Medulla oblongata (tissue), 1 donor: ENCODE measurements around the gene GATA3.

Source experiments
- DNase-seq: peaks from one replicate; pipeline ENCODE4 v3.0.0-alpha.2; 2015; ENCODE audit errors: extremely low spot score

GATA3 gene

DNA sequence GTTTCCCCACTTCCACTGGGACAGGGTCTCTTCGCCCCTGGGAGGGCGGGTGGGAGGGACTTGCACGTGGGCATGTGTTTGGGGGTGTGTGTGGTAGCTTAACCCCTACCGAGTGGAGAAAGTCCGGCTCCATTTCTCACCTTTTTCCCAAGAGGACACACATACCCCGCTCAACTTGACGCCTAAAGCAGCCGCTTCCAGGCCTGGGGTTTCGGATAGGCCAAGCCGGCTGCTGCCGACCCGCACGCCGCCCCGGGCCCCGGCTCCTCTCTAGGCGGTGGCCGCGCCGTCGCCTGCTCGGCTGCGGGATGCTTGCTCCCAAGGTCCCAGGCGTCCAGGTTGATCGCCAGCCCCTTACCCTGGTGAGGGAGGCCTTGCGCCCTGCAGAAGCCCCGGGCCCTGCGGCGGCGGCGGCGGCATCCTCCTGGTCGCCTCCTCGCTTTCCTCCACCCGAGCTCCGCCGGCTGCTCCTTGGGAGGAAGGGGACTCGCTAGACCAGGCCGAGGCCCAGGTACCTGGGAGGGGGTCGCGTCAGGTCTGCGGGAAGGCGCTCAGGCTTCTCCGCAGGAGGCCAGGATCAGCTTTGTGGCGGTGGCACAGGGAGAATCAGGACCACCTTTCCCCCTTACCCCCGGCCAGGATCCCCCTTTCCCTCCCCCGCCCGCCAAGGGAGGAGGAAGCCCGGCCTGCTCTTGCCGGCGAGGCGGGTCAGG lies 3.2 kb upstream of the GATA3 start:
- no peak for DNase-seq

DNA sequence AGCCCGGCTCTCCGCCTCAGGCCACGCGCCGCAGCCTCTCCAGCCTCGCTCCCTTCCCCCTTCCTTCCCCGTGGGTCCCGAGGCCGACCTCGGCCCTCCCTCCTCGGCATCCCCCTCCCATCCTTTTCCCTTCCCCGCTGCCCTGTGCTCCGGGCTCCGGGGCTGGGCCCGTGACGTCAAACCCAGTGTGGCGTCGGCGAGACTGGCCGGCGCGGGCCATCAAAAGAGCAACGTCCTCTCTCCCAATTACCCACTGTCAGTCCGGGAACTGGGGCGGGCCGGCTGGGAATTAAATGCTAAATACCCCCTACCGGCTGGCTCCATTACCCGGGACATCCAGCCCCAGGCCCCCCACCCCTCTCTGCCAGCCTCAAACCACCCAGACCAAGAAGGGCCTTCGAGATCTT lies 2.6 kb upstream of the GATA3 start:
- DNase-seq: no peak

GRCh38 chr10:8052341-8052955 lies 2.0 kb upstream of the GATA3 start:
- no peak for DNase-seq

DNA sequence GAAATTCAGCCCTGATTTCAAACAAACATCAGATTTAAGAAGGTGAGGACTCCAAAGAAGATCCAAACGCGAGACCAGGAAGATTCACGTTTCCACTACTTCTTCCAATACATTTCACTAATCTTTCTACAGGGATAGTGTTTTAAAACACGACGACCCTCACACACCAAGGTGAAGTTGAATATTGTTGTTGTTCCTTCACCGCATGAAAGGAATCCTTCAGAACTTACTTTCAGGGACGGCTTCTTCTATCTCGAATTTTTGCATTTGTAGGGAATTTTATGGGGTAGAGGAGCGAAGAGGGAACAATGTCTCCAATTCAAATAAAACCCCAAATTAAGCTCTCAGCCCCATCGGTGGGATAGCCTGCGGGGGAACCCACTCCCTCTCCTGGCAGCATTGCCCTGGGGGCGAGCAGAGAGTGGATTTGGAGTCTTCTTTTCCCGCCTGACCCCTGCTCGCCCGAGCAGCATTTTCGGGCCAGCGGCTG lies 1.5 kb upstream of the GATA3 start:
- no peak for DNase-seq

- DNase-seq: peak; percentile 62
These were observed 843 bp upstream of the GATA3 start for GRCh38 chr10:8053446-8054243.

GRCh38 chr10:8054244-8054493 lies 319 bp upstream of the GATA3 start:
- no peak for DNase-seq

DNA sequence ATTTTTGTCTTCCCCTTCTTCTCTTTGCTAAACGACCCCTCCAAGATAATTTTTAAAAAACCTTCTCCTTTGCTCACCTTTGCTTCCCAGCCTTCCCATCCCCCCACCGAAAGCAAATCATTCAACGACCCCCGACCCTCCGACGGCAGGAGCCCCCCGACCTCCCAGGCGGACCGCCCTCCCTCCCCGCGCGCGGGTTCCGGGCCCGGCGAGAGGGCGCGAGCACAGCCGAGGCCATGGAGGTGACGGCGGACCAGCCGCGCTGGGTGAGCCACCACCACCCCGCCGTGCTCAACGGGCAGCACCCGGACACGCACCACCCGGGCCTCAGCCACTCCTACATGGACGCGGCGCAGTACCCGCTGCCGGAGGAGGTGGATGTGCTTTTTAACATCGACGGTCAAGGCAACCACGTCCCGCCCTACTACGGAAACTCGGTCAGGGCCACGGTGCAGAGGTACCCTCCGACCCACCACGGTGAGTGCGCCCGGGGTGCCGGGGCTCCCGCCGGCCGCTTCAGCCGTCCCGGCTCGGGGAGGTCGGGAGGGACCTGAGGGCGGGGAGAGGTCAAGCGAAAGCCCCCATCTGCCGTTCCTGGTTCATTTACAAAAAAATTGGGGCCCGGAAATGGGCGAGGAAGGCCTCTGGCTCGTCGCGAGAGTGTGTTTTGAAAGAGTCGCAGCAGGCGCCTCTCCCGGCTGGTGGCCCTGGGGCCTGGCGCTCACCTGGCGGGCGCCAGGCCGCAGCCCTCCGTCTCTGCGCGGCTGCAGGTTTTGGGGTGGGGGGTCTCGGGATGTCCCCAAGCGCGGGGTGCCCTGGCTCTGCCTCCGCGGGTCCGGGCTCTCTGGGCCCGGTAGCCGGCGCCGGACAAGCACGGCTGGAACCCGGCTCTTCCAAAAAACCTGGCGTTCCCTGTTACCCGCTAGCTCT lies 1.2 kb downstream of the GATA3 start:
- no peak for DNase-seq

GRCh38 chr10:8056378-8056777 lies 1.9 kb downstream of the GATA3 start:
- DNase-seq: no peak

- no peak for DNase-seq
These were observed 2.4 kb downstream of the GATA3 start for GRCh38 chr10:8056871-8057331.

GRCh38 chr10:8057636-8058273 lies 3.3 kb downstream of the GATA3 start:
- DNase-seq: no peak

GRCh38 chr10:8058274-8059111 lies 4.0 kb downstream of the GATA3 start:
- no peak for DNase-seq

GRCh38 chr10:8059191-8059936 lies 4.9 kb downstream of the GATA3 start:
- DNase-seq: no peak

GRCh38 chr10:8060010-8060703 lies 5.7 kb downstream of the GATA3 start:
- no peak for DNase-seq

- no peak for DNase-seq
These were observed 6.2 kb downstream of the GATA3 start for GRCh38 chr10:8060704-8061121.

DNA sequence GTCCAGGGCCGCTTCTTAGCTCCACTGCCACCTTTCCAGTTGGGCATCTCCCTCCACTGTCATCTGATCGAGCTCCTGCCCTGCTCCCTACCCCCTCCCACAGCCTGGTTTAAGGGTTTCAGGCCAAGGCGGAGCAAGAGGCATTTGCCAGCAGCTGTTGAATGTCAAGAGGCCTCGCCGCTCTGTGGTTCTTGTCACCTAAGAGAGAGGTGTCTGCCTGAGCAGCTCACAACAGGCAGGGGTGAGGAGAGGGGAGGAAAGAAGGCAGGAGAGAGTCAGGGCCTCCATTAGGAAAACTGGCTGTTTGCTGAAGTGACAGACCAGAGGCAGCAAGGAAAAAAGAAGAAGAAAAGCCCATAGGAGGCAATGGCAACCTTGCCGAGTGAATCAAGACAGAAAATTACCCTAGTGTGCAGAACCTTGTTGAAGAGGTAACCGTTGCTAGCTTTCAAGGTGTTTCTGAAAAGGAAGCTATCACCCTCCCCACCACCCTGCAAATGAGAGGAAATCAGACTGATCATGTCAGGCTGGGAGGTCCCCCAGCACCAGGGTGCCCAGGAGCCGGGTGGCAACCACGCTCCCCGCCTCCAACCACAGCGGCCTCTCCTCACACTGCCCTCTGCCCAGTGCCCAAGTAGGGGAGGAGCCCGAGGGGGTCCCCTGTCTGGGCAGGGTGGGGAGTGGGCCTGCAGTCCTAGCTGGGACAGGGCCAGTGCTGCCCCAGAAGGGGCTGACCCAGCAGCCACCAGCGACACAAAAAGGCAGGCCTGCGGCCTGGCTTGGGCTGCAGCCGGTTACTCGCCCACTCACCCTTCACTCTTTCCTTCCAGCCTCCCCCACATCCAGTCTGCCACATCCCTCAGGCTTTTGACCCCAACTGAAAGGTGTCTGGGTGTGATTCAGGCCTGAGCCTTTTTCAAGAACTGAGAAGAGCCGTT lies 7.1 kb downstream of the GATA3 start:
- DNase-seq: no peak

DNA sequence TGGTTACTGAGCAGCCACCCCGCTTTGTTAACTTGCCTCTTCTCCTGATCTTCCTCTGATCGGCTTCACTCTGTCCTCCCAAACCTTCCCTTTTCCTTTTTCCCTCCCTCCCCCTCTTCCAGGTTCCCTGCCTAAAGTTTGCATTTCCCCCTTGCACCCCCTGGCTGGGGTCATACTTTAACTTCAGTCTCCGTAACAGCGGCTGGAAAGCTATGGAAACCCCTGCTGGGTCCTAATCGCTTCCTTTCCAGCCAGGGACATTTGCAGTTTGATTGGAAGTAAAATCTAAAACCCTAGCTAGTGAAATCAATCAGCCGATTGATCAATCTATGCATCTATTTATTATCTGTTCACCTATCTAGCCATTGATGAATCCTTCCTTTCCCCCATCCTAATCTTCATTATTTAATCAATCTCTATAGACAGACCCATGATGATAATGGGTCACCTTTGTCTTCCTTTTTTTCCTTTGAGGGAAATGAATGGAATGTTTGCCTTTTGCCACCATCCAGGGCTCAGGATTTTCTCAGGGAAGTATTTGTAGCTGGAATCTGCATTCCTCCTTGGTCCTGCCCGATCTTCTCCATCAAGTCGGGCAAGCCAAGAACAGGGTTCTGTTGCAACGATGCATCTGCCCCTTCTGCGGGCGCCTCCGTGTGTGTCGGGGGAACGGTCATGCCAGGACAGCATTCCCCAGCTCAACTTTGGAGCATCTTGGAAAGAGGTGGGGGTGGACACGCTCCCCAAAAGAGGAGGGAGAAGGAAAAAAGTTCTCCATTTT lies 8.8 kb downstream of the GATA3 start:
- no peak for DNase-seq

- DNase-seq: no peak
These were observed 9.4 kb downstream of the GATA3 start for GRCh38 chr10:8063935-8064334.
